Hematopoietic multipotent progenitor cell (in vitro differentiated cells): ENCODE results near the gene PLTP. TPM values are rescaled to one million over a fixed set of nuclear protein-coding genes. Genes with fewer than 3 reads are reported as not detected.

Source experiments
- DNase-seq, 3 donors: peaks; one replicate each; pipeline ENCODE4 v3.0.0-alpha.2; 2011 to 2015; ENCODE audit warnings: low read depth in 2 of 3, low spot score in 2 of 3
- total RNA-seq: library from RNA; depleted of rRNA; stranded (reverse); fragments of >200 nt; gene quantifications from one replicate; pipeline ENCODE4 v1.2.3, GENCODE V29; 2012

The PLTP gene
- total RNA-seq, 1 donor = 31.5 TPM

DNA sequence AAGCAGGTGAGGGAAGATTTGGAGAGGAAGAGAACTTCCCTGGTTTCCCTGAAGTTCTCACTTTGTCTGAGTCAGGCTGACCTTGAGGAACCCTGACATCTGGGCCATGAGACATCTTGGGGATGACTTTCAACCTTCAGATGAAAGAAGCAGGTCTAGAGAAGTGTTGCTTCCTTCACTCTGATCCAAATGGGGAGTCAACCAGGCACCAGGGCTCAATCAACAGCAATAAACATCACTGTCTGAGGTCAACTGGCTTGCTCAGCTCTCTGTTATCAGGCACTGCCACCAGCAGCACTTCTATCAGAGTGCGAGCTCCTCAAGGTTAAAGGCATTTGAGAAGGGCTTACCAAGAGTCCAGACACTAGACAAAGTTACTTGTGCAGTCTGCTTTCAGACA, 61.0 kb downstream of the PLTP start:
- DNase-seq = no peak

DNA sequence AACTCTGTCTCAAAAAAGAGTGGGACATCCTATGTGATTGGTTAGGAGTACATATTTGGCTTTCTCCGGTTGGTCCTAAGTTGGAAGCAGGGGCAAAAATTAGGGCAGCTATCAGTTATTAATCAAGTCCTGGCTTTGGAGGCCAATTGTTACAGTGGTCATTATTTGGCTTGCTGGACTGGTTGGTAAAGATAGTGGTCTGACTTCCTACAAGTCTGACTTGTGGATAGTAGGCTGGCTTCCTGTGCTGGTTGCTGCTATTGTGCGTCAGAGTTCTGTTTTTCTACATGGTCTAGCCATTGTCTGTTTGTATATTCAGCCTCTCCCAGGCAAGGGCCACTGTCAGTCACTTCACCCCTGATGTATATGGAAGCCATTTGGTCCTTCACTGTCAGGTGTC, 61.7 kb downstream of the PLTP start:
- no peak for DNase-seq

GRCh38 chr20:45848969-45849582, 62.9 kb downstream of the PLTP start:
- no peak for DNase-seq

Other genes with a start within 250 kb of the PLTP start
- gene WFDC11, start 241.9 kb downstream of the PLTP start, total RNA-seq = not detected
- gene WFDC13, start 210.1 kb downstream of the PLTP start, total RNA-seq = not detected
- gene WFDC10B, start 207.1 kb downstream of the PLTP start, total RNA-seq = not detected
- gene SPINT4, start 189.8 kb downstream of the PLTP start, total RNA-seq = not detected
- not detected for gene WFDC3, start 120.3 kb downstream of the PLTP start, total RNA-seq
- gene DNTTIP1, start 120.2 kb downstream of the PLTP start, total RNA-seq = 22.4 TPM
- gene UBE2C, start 99.5 kb downstream of the PLTP start, total RNA-seq = 3.8 TPM
- 1.1 TPM for gene TNNC2, start 84.8 kb downstream of the PLTP start, total RNA-seq
- 10.5 TPM for gene SNX21, start 78.4 kb downstream of the PLTP start, total RNA-seq
- 58.7 TPM for gene ACOT8, start 54.8 kb downstream of the PLTP start, total RNA-seq
- gene ZSWIM3, start 54.5 kb downstream of the PLTP start, total RNA-seq = 8.1 TPM
- gene ZSWIM1, start 30.9 kb downstream of the PLTP start, total RNA-seq = 32.6 TPM
- 5.9 TPM for gene SPATA25, start 24.5 kb downstream of the PLTP start, total RNA-seq
- gene NEURL2, start 20.9 kb downstream of the PLTP start, total RNA-seq = 21.5 TPM
- gene CTSA, start 20.8 kb downstream of the PLTP start, total RNA-seq = 112 TPM
- gene PCIF1, start 22.5 kb upstream of the PLTP start, total RNA-seq = 45.0 TPM
- gene ZNF335, start 60.0 kb upstream of the PLTP start, total RNA-seq = 59.5 TPM
- gene MMP9, start 96.8 kb upstream of the PLTP start, total RNA-seq = 1.9 TPM
- gene SLC12A5, start 117.1 kb upstream of the PLTP start, total RNA-seq = 1.9 TPM
- 19.7 TPM for gene NCOA5, start 177.8 kb upstream of the PLTP start, total RNA-seq
- 4.6 TPM for gene CD40, start 206.2 kb upstream of the PLTP start, total RNA-seq